K562 (cell line): ENCODE results near the gene BSCL2. TPM values are rescaled to one million over a fixed set of nuclear protein-coding genes. Genes with fewer than 3 reads are reported as not detected.
A peak's percentile ranks its signal among the peaks of the same experiment; 100 is the strongest.

Source experiments
- CHCHD3 ChIP-seq: fragments of 250-450 bp; sonication (Bioruptor Pico); IDR thresholded peaks from 2 replicates; pipeline ENCODE4 v2.1.2; 2022; ENCODE audit warnings: mild to moderate bottlenecking
- DPF2 ChIP-seq: fragments of 450-650 bp; IDR thresholded peaks from 2 replicates; pipeline ENCODE4 v1.6.1; 2016
- GTF3C2 ChIP-seq: IDR thresholded peaks from 3 replicates; pipeline ENCODE4 v1.6.1; 2011; ENCODE audit warnings: borderline replicate concordance, mild to moderate bottlenecking, moderate library complexity; ENCODE audit not compliant: insufficient read length; ENCODE audit errors: extremely low read depth
- HEY1 ChIP-seq: fragments of 250-450 bp; sonication (Bioruptor Pico); IDR thresholded peaks from 2 replicates; pipeline ENCODE4 v1.5.0; 2020; ENCODE audit warnings: mild to moderate bottlenecking, moderate library complexity, borderline replicate concordance
- HINFP ChIP-seq: fragments of 450-650 bp; conservative IDR thresholded peaks from 2 replicates; pipeline ENCODE4 v1.6.1; 2016; ENCODE audit warnings: missing genetic modification characterization, low read depth, mild to moderate bottlenecking, control low read depth, missing compliant biosample characterization
- NFRKB ChIP-seq: fragments of 450-650 bp; IDR thresholded peaks from 2 replicates; pipeline ENCODE4 v1.6.1; 2016; ENCODE audit warnings: low read depth
- NFYB ChIP-seq: IDR thresholded peaks from 2 replicates; pipeline ENCODE4 v1.6.1; 2011; ENCODE audit warnings: mild to moderate bottlenecking, moderate library complexity; ENCODE audit not compliant: insufficient read length; ENCODE audit errors: extremely low read depth
- NUFIP1 ChIP-seq: fragments of 450-650 bp; IDR thresholded peaks from 2 replicates; pipeline ENCODE4 v1.6.1; 2018; ENCODE audit not compliant: partially characterized antibody
- RFX7 ChIP-seq: fragments of 250-450 bp; sonication (Bioruptor Pico); IDR thresholded peaks from 2 replicates; pipeline ENCODE4 v1.5.1; 2021; ENCODE audit warnings: mild to moderate bottlenecking
- SNAPC5 ChIP-seq: fragments of 250-450 bp; sonication (Bioruptor Pico); IDR thresholded peaks from 2 replicates; pipeline ENCODE4 v1.8.0; 2021; ENCODE audit warnings: moderate library complexity, mild to moderate bottlenecking, inconsistent platforms
- SP1 ChIP-seq: sonication (generic); formaldehyde crosslinking; IDR thresholded peaks from 2 replicates; pipeline ENCODE4 v1.8.1; 2022; ENCODE audit warnings: mild to moderate bottlenecking, missing genetic modification reagents
- STAT5B ChIP-seq: fragments of 250-450 bp; sonication (Bioruptor Pico); IDR thresholded peaks from 2 replicates; pipeline ENCODE4 v1.8.0; 2021; ENCODE audit warnings: mild to moderate bottlenecking, inconsistent platforms
- ZBTB34 ChIP-seq: fragments of 250-450 bp; sonication (Bioruptor Pico); IDR thresholded peaks from 2 replicates; pipeline ENCODE4 v1.8.0; 2021; ENCODE audit warnings: mild to moderate bottlenecking, moderate library complexity
- ZNF41 ChIP-seq: fragments of 250-450 bp; sonication (Bioruptor Pico); conservative IDR thresholded peaks from 2 replicates; pipeline ENCODE4 v1.4.0; 2020; ENCODE audit warnings: mild to moderate bottlenecking
- ZNF609 ChIP-seq: sonication (generic); formaldehyde crosslinking; IDR thresholded peaks from 2 replicates; pipeline ENCODE4 v1.8.1; 2023; ENCODE audit warnings: missing genetic modification reagents, mild to moderate bottlenecking, borderline replicate concordance
- ZNF668 ChIP-seq: fragments of 250-450 bp; sonication (Bioruptor Pico); IDR thresholded peaks from 2 replicates; pipeline ENCODE4 v1.8.0; 2022; ENCODE audit warnings: mild to moderate bottlenecking, inconsistent platforms
- ZSCAN29 ChIP-seq: fragments of 450-650 bp; IDR thresholded peaks from 2 replicates; pipeline ENCODE4 v1.6.1; 2017
- polyA plus RNA-seq, 8 experiments: library from polyadenylated mRNA; depleted of rRNA in 4 of 8; stranded (reverse) in 5 of 8; unstranded in 3 of 8; fragments of >200 nt; fragmentation: Nextera tagmentation in 2 of 8; fragmentation: Illumina TruSeq in 1 of 8; extraction: Ambion mirVana in 2 of 8; extraction: Trizol in 1 of 8; gene quantifications; 2 replicates each; pipeline versions ENCODE4 v1.2.1 to v1.2.3, GENCODE V29; 2011 to 2014; ENCODE audit warnings: inconsistent platforms in 1 of 8, missing spikeins in 1 of 8
- total RNA-seq, 7 experiments: library from RNA; depleted of rRNA in 6 of 7; stranded (reverse); fragments of >200 nt in 6 of 7; fragmentation: Illumina TruSeq in 2 of 7; extraction: Trizol in 2 of 7; gene quantifications; 2 replicates each; pipeline versions ENCODE4 v1.2.1 to v1.2.3, GENCODE V29; 2011 to 2021; ENCODE audit warnings: low replicate concordance in 1 of 7

The BSCL2 gene
- total and polyA plus RNA-seq, 9 of the 15 experiments (the other 6 are each of a cell fraction or from before 2014, with no cell fraction given), result 18.9 to 51.7 (median 35.2) TPM

- TF ChIP-seq CHCHD3, result peak; percentile 97
- peak; percentile 100 for TF ChIP-seq SP1 (CRISPR knock-in tag)
- TF ChIP-seq ZNF41, result 0 out of 2 replicates have a peak, but pooled peaks have one; percentile 11
- TF ChIP-seq ZNF609, result no peak
- TF ChIP-seq GTF3C2, result no peak
- TF ChIP-seq STAT5B (CRISPR knock-in tag), result no peak
- TF ChIP-seq NFYB, result peak; percentile 93
- 0 out of 2 replicates have a peak, but pooled peaks have one; percentile 22 for TF ChIP-seq ZSCAN29
- no peak for TF ChIP-seq ZBTB34 (CRISPR knock-in tag)
- TF ChIP-seq DPF2, result no peak
- TF ChIP-seq NUFIP1, result no peak
- TF ChIP-seq HEY1 (CRISPR knock-in tag), result peak; percentile 78; the same call in 1 of the 2 replicates
- no peak for TF ChIP-seq NFRKB
- peak; percentile 81; the same call in 1 of the 2 replicates for TF ChIP-seq RFX7
- TF ChIP-seq HINFP (tag), result no peak
- TF ChIP-seq ZNF668 (CRISPR knock-in tag), result no peak
- no peak for TF ChIP-seq SNAPC5 (CRISPR knock-in tag)
Measured at GRCh38 chr11:62665075-62665598, 42.1 kb downstream of the BSCL2 start, which contains the start of the genes C11orf98 and CSKMT (continued).
